Breast epithelium (tissue), 3 donors: ENCODE results near the gene POC5. TPM values are rescaled to one million over a fixed set of nuclear protein-coding genes. Genes with fewer than 3 reads are reported as not detected.

Experiments
- total RNA-seq, 3 donors: library from RNA; depleted of rRNA; stranded (reverse); fragments of >200 nt; gene quantifications; one replicate each; pipeline ENCODE4 v1.1.0, GENCODE V29; 2016

The POC5 gene
- total RNA-seq, 3 donors from 2014 or later = 8.2 to 22.9 (median 18.9) TPM

Other genes with a start within 250 kb of the POC5 start
- gene CERT1, start 205.8 kb downstream of the POC5 start, total RNA-seq = 10 to 100 TPM; 37.7 to 84.0 (median 42.1) TPM
- 10 to 100 TPM; 44.0 to 58.4 (median 44.9) TPM for gene POLK, start 205.5 kb downstream of the POC5 start, total RNA-seq
- 1 to 10 TPM in 2 of 3 donors, under 1 TPM in 1; 0.66 to 1.4 (median 1.0) TPM for gene ANKDD1B, start 106.0 kb downstream of the POC5 start, total RNA-seq